GM12801 (cell line): ENCODE data around the gene UQCC2.

Experiments
- CTCF ChIP-seq: IDR thresholded peaks from one replicate; pipeline ENCODE4 v1.5.1; 2011; ENCODE audit warnings: control low read depth; ENCODE audit not compliant: insufficient read length; ENCODE audit errors: extremely low read depth

UQCC2 gene

GRCh38 chr6:33686225-33686924 is 25.1 kb downstream of the UQCC2 start:
- no peak for TF ChIP-seq CTCF

GRCh38 chr6:33685411-33686224 is 25.9 kb downstream of the UQCC2 start:
- TF ChIP-seq CTCF: no peak

GRCh38 chr6:33684983-33685382 is 26.5 kb downstream of the UQCC2 start:
- TF ChIP-seq CTCF: no peak

- no peak for TF ChIP-seq CTCF
These were observed 27.0 kb downstream of the UQCC2 start for GRCh38 chr6:33684428-33684896.

GRCh38 chr6:33683576-33684427 is 27.7 kb downstream of the UQCC2 start:
- no peak for TF ChIP-seq CTCF

GRCh38 chr6:33683051-33683571 is 28.4 kb downstream of the UQCC2 start:
- TF ChIP-seq CTCF: no peak

GRCh38 chr6:33682341-33682740 is 29.2 kb downstream of the UQCC2 start:
- no peak for TF ChIP-seq CTCF
